ENCODE data around the gene LRP6. TPM values are rescaled to one million over a fixed set of nuclear protein-coding genes. Genes with fewer than 3 reads are reported as not detected.

LRP6 gene
- total and polyA plus RNA-seq, 2 of the 8 experiments (the other 6 are each of a cell fraction or from before 2014, with no cell fraction given), result 53.6 to 73.2 TPM

DNA sequence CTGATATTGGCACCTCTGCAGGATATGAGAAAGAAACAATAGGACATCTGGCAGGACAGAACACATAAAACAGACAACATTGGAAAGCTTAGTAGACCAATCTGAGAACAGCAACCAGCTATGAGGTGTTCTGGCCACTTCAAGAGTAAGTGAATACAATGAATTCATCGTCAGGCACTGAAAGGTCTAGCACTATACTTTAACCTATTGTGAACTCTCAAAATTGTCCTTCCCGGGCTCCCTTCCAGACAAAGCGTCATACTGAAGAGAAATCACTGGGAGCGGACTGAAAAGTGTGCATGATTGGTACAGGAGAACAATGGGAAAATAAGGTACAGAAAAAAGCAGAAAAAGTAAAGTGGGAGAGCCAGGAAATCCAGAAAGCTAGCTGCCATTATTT is 75.8 kb downstream of the LRP6 start (continued):
- TF ChIP-seq, protein P1, sequence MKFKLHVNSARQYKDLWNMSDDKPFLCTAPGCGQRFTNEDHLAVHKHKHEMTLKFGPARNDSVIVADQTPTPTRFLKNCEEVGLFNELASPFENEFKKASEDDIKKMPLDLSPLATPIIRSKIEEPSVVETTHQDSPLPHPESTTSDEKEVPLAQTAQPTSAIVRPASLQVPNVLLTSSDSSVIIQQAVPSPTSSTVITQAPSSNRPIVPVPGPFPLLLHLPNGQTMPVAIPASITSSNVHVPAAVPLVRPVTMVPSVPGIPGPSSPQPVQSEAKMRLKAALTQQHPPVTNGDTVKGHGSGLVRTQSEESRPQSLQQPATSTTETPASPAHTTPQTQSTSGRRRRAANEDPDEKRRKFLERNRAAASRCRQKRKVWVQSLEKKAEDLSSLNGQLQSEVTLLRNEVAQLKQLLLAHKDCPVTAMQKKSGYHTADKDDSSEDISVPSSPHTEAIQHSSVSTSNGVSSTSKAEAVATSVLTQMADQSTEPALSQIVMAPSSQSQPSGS (IDR thresholded peaks at IDR 0.05; ENCODE audit: low read length), result no peak
- TF ChIP-seq KDM1A (IDR thresholded peaks at IDR 0.05; ENCODE audit: borderline replicate concordance, low read length), result no peak
- no peak for TF ChIP-seq TAF1 (IDR thresholded peaks at IDR 0.05; ENCODE audit: low read depth, low read length)

All from H1 (cell line).